Ovary (tissue), 9 donors: Measurements from ENCODE around the gene RAB8B. TPM values are rescaled to one million over a fixed set of nuclear protein-coding genes. Genes with fewer than 3 reads are reported as not detected.

Source experiments
- DNase-seq, 5 donors: peaks; one replicate each; pipeline ENCODE4 v3.0.0-alpha.2; 2019 to 2020
- H3K27ac ChIP-seq, 2 donors: fragments of 200-600 bp; one replicate each; pipeline versions ENCODE4 v1.5.1 to v1.8.0; 2019 to 2022
- H3K27me3 ChIP-seq: fragments of 200-600 bp; one replicate; pipeline ENCODE4 v1.8.0; 2022
- H3K36me3 ChIP-seq: fragments of 200-600 bp; sonication (generic); one replicate; pipeline ENCODE4 v1.5.1; 2019
- H3K4me1 ChIP-seq: one replicate; pipeline ENCODE4 v1.8.1; 2013; ENCODE audit warnings: mild to moderate bottlenecking, moderate library complexity; ENCODE audit not compliant: insufficient read depth
- H3K4me3 ChIP-seq: fragments of 200-600 bp; sonication (generic); one replicate; pipeline ENCODE4 v1.5.1; 2017
- H3K9me3 ChIP-seq, 2 donors: fragments of 200-600 bp in 1 of 2; sonication (generic) in 1 of 2; one replicate each; pipeline versions ENCODE4 v1.5.1 to v1.8.1; 2013 to 2019; ENCODE audit warnings: mild to moderate bottlenecking in 1 of 2, moderate library complexity in 1 of 2
- CTCF ChIP-seq, 3 donors: fragments of 450-650 bp in 2 of 3; fragments of 200-600 bp in 1 of 3; IDR thresholded peaks; one replicate each; pipeline versions ENCODE4 v1.5.1 to v1.8.0; 2016 to 2022; ENCODE audit warnings: antibody characterized with exemption in 3 of 3, mild to moderate bottlenecking in 1 of 3
- EP300 ChIP-seq: sonication (generic); formaldehyde crosslinking; IDR thresholded peaks from one replicate; pipeline ENCODE4 v1.6.1; 2017; ENCODE audit warnings: antibody characterized with exemption
- POLR2A ChIP-seq: fragments of 450-650 bp; IDR thresholded peaks from one replicate; pipeline ENCODE4 v1.6.1; 2017; ENCODE audit warnings: antibody characterized with exemption, mild to moderate bottlenecking, moderate library complexity
- WGBS, 3 donors: extraction: QIAGEN DNeasy Blood & Tissue Kit in 1 of 3; methylation state at CpG; one replicate each; pipeline versions ENCODE4 v1.1.5 to v1.1.7; 2013 to 2017; 5-methylcytosine and 5-hydroxymethylcytosine counted together
- intact Hi-C, 4 donors: fragments of 100-400 bp; cut with DNase I; formaldehyde crosslinking; loops; one replicate each; pipeline versions ENCODE4 v1.11.0 to v1.15.1; 2022 to 2023
- polyA plus RNA-seq, 2 donors: library from polyadenylated mRNA; stranded (reverse); fragments of 200-250 nt in 1 of 2; fragments of 350-450 nt in 1 of 2; fragmentation: Illumina TruSeq in 1 of 2; extraction: RNeasy Lipid Tissue Mini Kit (QIAGEN cat#74804) in 1 of 2; gene quantifications; one replicate each; pipeline ENCODE4 v1.2.3, GENCODE V29; 2013 to 2014
- total RNA-seq, 7 donors: library from RNA; depleted of rRNA in 2 of 7; stranded (reverse); fragments of >200 nt in 2 of 7; fragmentation: NEBNext Ultra II Directional in 3 of 7; extraction: Animal tissue kit (Norgen Biotek cat#: 25700) in 3 of 7; gene quantifications; one replicate each; pipeline versions ENCODE4 v1.1.0 to v1.2.4, GENCODE V29; 2016 to 2023
- donor health status: DM: no; HTN: no; CAD: no; lungs with moderate emphysema.
- donor health status: DM: no; HTN: no; CAD: no.
- donor health status: Bipolar disorder and iron deficiency.
- donor health status: DM: yes; HTN: yes; CAD: no.
- donor health status: DM: no; HTN: no; CAD: no.
- donor health status: DM: yes; HTN: yes; CAD: no.

RAB8B gene
- total and polyA plus RNA-seq, 9 donors: 18.5 to 58.0 (median 44.8) TPM

GRCh38 chr15:63310646-63311045 is 121.2 kb downstream of the RAB8B start:
- H3K27me3 ChIP-seq: no peaks in the 10 kb centered on the region
- H3K9me3 ChIP-seq: no peaks in the 10 kb centered on the region
- no peak overlapping the region for H3K27ac ChIP-seq
- H3K4me1 ChIP-seq: no peaks in the 10 kb centered on the region
- no peaks in the 10 kb centered on the region for H3K36me3 ChIP-seq
- TF ChIP-seq CTCF (IDR thresholded peaks at IDR 0.05) (no peak), EP300 (no peak), POLR2A (no peak)
- no peak overlapping the region for H3K4me3 ChIP-seq
- intact Hi-C loops: no loop called here
- 82 to 88% (median 82%) methylated on average over 3 of the region's 3 CpGs for WGBS, 3 donors
- DNase-seq: no peak

DNA sequence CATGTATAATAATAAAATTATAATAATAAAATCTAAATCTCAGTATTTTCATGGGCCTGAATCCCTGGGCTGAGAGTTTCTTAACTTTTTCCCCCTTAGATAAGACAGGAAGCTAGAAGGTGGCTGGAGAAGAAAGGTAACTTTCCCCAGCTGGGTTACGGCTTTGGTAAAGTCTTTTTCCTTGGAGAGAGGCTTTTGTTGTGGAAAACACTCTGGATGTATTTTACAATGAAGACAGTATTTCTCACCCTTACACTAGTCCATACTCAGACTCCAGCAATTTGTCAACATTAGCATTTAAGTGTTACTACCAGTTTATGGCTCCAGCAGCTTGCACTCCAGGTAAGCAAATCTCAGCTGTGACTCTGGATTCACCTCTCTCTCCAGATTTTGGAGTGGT is 122.9 kb downstream of the RAB8B start:
- TF ChIP-seq EP300 (no peak), POLR2A (no peak), CTCF (IDR thresholded peaks at IDR 0.05) (no peak)
- H3K36me3 ChIP-seq: no peaks in the 10 kb centered on the region
- intact Hi-C loops: no loop called here
- H3K27me3 ChIP-seq: no peaks in the 10 kb centered on the region
- no peak for DNase-seq
- no peaks in the 10 kb centered on the region for H3K9me3 ChIP-seq
- H3K4me3 ChIP-seq: no peak overlapping the region
- 92 to 100% (median 98%) methylated on average over 1 of the region's 1 CpG for WGBS, 3 donors
- H3K4me1 ChIP-seq: no peaks in the 10 kb centered on the region
- H3K27ac ChIP-seq: no peak overlapping the region

GRCh38 chr15:63313825-63314224 is 124.4 kb downstream of the RAB8B start:
- intact Hi-C loops: no loop called here
- Histone ChIP-seq H3K4me1 (no peaks in the 10 kb centered on the region), H3K27ac (no peak overlapping the region), H3K9me3 (no peaks in the 10 kb centered on the region), H3K27me3 (no peaks in the 10 kb centered on the region), H3K36me3 (no peaks in the 10 kb centered on the region), H3K4me3 (no peak overlapping the region)
- TF ChIP-seq CTCF (IDR thresholded peaks at IDR 0.05): no peak
- no peak for TF ChIP-seq EP300
- TF ChIP-seq POLR2A: no peak
- no peak for DNase-seq
- 85 to 87% (median 87%) methylated on average over 4 of the region's 4 CpGs for WGBS, 3 donors

- no peak for TF ChIP-seq POLR2A
- no peak for TF ChIP-seq EP300
- no peak for TF ChIP-seq CTCF (IDR thresholded peaks at IDR 0.05)
- Histone ChIP-seq H3K27me3 (no peaks in the 10 kb centered on the region), H3K4me3 (no peak overlapping the region), H3K4me1 (no peaks in the 10 kb centered on the region), H3K36me3 (no peaks in the 10 kb centered on the region), H3K9me3 (no peaks in the 10 kb centered on the region), H3K27ac (no peak overlapping the region)
- DNase-seq: no peak
- WGBS, 3 donors: 58 to 75% (median 62%) methylated on average over 2 of the region's 2 CpGs
- intact Hi-C loops: no loop called here
Observed at GRCh38 chr15:63314409-63314808, 125.0 kb downstream of the RAB8B start.

Other genes starting within 250 kb of the RAB8B start
- 100 to 1,000 TPM; 204 to 695 (median 319) TPM for gene TPM1, start 146.9 kb upstream of the RAB8B start, total RNA-seq
- gene TPM1, start 146.9 kb upstream of the RAB8B start, polyA plus RNA-seq: 100 to 1,000 TPM; 332 to 676 TPM
- 10 to 100 TPM in 4 of 7 donors, 1 to 10 TPM in 3; 7.5 to 10.7 (median 10.4) TPM for gene LACTB, start 67.7 kb upstream of the RAB8B start, total RNA-seq
- 10 to 100 TPM in 1 of 2 donors, 1 to 10 TPM in 1; 8.3 to 27.9 TPM for gene LACTB, start 67.7 kb upstream of the RAB8B start, polyA plus RNA-seq
- gene RPS27L, start 32.1 kb upstream of the RAB8B start, total RNA-seq: 100 to 1,000 TPM in 2 of 7 donors, 10 to 100 TPM in 5; 85.5 to 129 (median 95.0) TPM
- gene RPS27L, start 32.1 kb upstream of the RAB8B start, polyA plus RNA-seq: 100 to 1,000 TPM in 1 of 2 donors, 10 to 100 TPM in 1; 92.0 to 121 TPM
- gene APH1B, start 88.0 kb downstream of the RAB8B start, total RNA-seq: 10 to 100 TPM; 13.2 to 25.2 (median 22.6) TPM
- 10 to 100 TPM in 1 of 2 donors, 1 to 10 TPM in 1; 9.1 to 20.0 TPM for gene APH1B, start 88.0 kb downstream of the RAB8B start, polyA plus RNA-seq
- 10 to 100 TPM in 1 of 7 donors, 1 to 10 TPM in 4, under 1 TPM in 1, not detected in 1; 0.61 to 10.5 (median 3.5) TPM for gene CA12, start 192.2 kb downstream of the RAB8B start, total RNA-seq
- 1 to 10 TPM in 1 of 2 donors, under 1 TPM in 1; 0.16 to 4.6 TPM for gene CA12, start 192.2 kb downstream of the RAB8B start, polyA plus RNA-seq